Liver (tissue), 9 donors: Measurements from ENCODE around the gene FUOM. TPM values are rescaled to one million over a fixed set of nuclear protein-coding genes. Genes with fewer than 3 reads are reported as not detected.

Experiments
- DNase-seq: peaks from one replicate; pipeline ENCODE4 v3.0.0-alpha.2; 2017; ENCODE audit warnings: low spot score
- H3K27ac ChIP-seq, 2 donors: one replicate each; pipeline ENCODE4 v1.7.0; 2013; ENCODE audit warnings: inconsistent platforms in 2 of 2, low read length in 2 of 2, control low read depth in 1 of 2, low read depth in 1 of 2, mild to moderate bottlenecking in 1 of 2
- H3K27me3 ChIP-seq, 4 donors: one replicate each; pipeline versions ENCODE4 v1.6.1 to v1.7.0; 2013; ENCODE audit warnings: low read length in 3 of 4, inconsistent platforms in 1 of 4, mild to moderate bottlenecking in 1 of 4, moderate library complexity in 1 of 4; ENCODE audit not compliant: control insufficient read depth in 4 of 4, insufficient read depth in 4 of 4
- H3K36me3 ChIP-seq, 4 donors: one replicate each; pipeline versions ENCODE4 v1.6.1 to v1.7.0; 2013; ENCODE audit warnings: low read length in 3 of 4, mild to moderate bottlenecking in 3 of 4, low read depth in 1 of 4, moderate library complexity in 1 of 4; ENCODE audit not compliant: control insufficient read depth in 4 of 4, insufficient read depth in 3 of 4
- H3K4me1 ChIP-seq, 4 donors: one replicate each; pipeline versions ENCODE4 v1.6.1 to v1.7.0; 2013; ENCODE audit warnings: low read length in 3 of 4, mild to moderate bottlenecking in 3 of 4, moderate library complexity in 1 of 4; ENCODE audit not compliant: control insufficient read depth in 4 of 4, insufficient read depth in 4 of 4
- H3K4me3 ChIP-seq, 3 donors: one replicate each; pipeline versions ENCODE4 v1.6.1 to v1.7.0; 2013; ENCODE audit warnings: low read length in 3 of 3, control low read depth in 1 of 3, low read depth in 1 of 3, mild to moderate bottlenecking in 1 of 3
- H3K9ac ChIP-seq, 2 donors: one replicate each; pipeline ENCODE4 v1.7.0; 2013; ENCODE audit warnings: low read length in 2 of 2, mild to moderate bottlenecking in 2 of 2, moderate library complexity in 2 of 2, control low read depth in 1 of 2, low read depth in 1 of 2
- H3K9me3 ChIP-seq, 4 donors: one replicate each; pipeline versions ENCODE4 v1.6.1 to v1.7.0; 2013; ENCODE audit warnings: low read length in 3 of 4; ENCODE audit not compliant: control insufficient read depth in 4 of 4
- FOXA2 ChIP-seq: IDR thresholded peaks from 2 replicates; pipeline ENCODE4 v1.6.1; 2016; ENCODE audit warnings: antibody characterized with exemption
- GABPA ChIP-seq, 2 donors: IDR thresholded peaks in 1 of 2; conservative IDR thresholded peaks in 1 of 2; 2 replicates each; pipeline ENCODE4 v1.6.1; 2016; ENCODE audit warnings: antibody characterized with exemption in 2 of 2, mild to moderate bottlenecking in 1 of 2, moderate library complexity in 1 of 2
- HNF4A ChIP-seq, 2 donors: conservative IDR thresholded peaks; 2 replicates each; pipeline ENCODE4 v1.6.1; 2016; ENCODE audit warnings: antibody characterized with exemption in 2 of 2, mild to moderate bottlenecking in 2 of 2
- HNF4G ChIP-seq: IDR thresholded peaks from 2 replicates; pipeline ENCODE4 v1.6.1; 2016; ENCODE audit warnings: antibody characterized with exemption
- JUND ChIP-seq, 2 donors: IDR thresholded peaks; 2 replicates each; pipeline ENCODE4 v1.6.1; 2016; ENCODE audit warnings: antibody characterized with exemption in 2 of 2
- NR2F2 ChIP-seq: IDR thresholded peaks from 2 replicates; pipeline ENCODE4 v1.6.1; 2016; ENCODE audit warnings: antibody characterized with exemption
- RXRA ChIP-seq, 2 donors: IDR thresholded peaks; 2 replicates each; pipeline ENCODE4 v1.6.1; 2017 to 2018; ENCODE audit warnings: antibody characterized with exemption in 2 of 2, mild to moderate bottlenecking in 1 of 2
- TAF1 ChIP-seq: conservative IDR thresholded peaks from 2 replicates; pipeline ENCODE4 v1.6.1; 2016; ENCODE audit warnings: antibody characterized with exemption, mild to moderate bottlenecking
- YY1 ChIP-seq: IDR thresholded peaks from 2 replicates; pipeline ENCODE4 v1.6.1; 2016; ENCODE audit warnings: antibody characterized with exemption, mild to moderate bottlenecking
- whole genome bisulfite sequencing: extraction: QIAGEN DNeasy Blood & Tissue Kit; methylation state at CpG from one replicate; pipeline ENCODE4 v1.1.7; 2013; 5-methylcytosine and 5-hydroxymethylcytosine counted together
- polyA plus RNA-seq, 2 donors: library from polyadenylated mRNA; stranded (reverse) in 1 of 2; unstranded in 1 of 2; fragments of 200-250 nt in 1 of 2; fragments of >200 nt in 1 of 2; fragmentation: Nextera tagmentation in 1 of 2; extraction: Ambion mirVana in 1 of 2; gene quantifications; one replicate each; pipeline versions ENCODE4 v1.2.1 to v1.2.3, GENCODE V29; 2013 to 2015
- total RNA-seq, 2 donors: library from RNA; depleted of rRNA; stranded (reverse); fragments of >200 nt; gene quantifications; one replicate each; pipeline ENCODE4 v1.2.3, GENCODE V29; 2014
- TF ChIP-seq, protein P1 (sequence below): fragments of 150-350 bp; IDR thresholded peaks from 2 replicates; pipeline ENCODE4 v1.5.1; 2017; ENCODE audit warnings: improper control_type of control experiment, low read depth, low read length; ENCODE audit not compliant: missing input control
- TF ChIP-seq, protein P2 (sequence below): IDR thresholded peaks from 2 replicates; pipeline ENCODE4 v1.6.1; 2016; ENCODE audit warnings: antibody characterized with exemption
- TF ChIP-seq, protein P3 (sequence below): IDR thresholded peaks from 2 replicates; pipeline ENCODE4 v1.6.1; 2016; ENCODE audit warnings: antibody characterized with exemption
- TF ChIP-seq, protein P4 (sequence below): IDR thresholded peaks from 2 replicates; pipeline ENCODE4 v1.6.1; 2016; ENCODE audit warnings: antibody characterized with exemption, mild to moderate bottlenecking
- TF ChIP-seq, protein P5 (sequence below): IDR thresholded peaks from 2 replicates; pipeline ENCODE4 v1.6.1; 2016; ENCODE audit warnings: antibody characterized with exemption
- donor health status: healthy.
- donor health status: healthy.
- donor health status: healthy.
- donor health status: healthy.
- donor health status: healthy.

FUOM gene
- total and polyA plus RNA-seq, 4 donors = 24.3 to 194 (median 96.0) TPM

DNA sequence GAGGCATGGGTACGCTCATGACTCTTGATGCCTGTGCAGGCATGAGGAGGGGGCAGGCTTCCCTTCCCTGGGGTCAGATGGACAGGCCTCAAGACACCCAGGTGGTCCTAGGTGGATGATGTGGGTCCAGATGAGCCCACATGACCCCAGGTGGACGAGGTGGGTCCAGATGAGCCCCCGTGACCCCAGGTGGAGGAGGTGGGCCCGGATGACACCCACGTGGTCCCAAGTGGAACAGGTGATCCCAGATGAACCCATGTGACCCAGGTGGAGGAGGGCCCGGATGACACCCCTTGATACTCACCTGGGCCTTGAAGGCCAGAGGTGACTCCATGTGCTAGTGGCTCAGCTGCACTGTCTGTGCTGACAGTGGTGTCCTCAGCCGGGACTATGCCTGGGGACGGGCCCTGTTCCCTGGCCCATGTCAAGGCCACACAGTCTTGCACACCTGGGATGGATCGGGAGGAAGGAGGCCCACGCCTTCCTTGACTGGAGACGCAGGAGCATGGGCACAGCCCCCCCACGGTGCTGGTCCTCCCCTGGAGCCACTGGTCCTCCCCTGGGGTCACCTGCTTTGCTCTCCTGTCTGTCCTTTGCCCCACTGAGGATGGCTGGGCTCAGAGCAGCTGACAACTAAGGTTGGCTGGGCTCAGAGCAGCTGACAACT, 7.4 kb downstream of the FUOM start:
- Histone ChIP-seq H3K27me3 (no peaks in the 10 kb centered on the region), H3K9me3 (no peaks in the 10 kb centered on the region), H3K4me1 (peaks cover 24 to 84% (median 71%) of the 10 kb centered on the region in 4 donors), H3K9ac (no peak overlapping the region), H3K36me3 (peaks cover 0 to 2% (median 0%) of the 10 kb centered on the region in 4 donors), H3K4me3 (no peak overlapping the region), H3K27ac (peak overlapping the region; percentile 60 to 73)
- no peak for DNase-seq
- 47% methylated on average over 12 of the region's 12 CpGs for WGBS
- TF ChIP-seq RXRA (IDR thresholded peaks at IDR 0.05) (peak in 1 of 2 donors; percentile 84), NR2F2 (no peak)

DNA sequence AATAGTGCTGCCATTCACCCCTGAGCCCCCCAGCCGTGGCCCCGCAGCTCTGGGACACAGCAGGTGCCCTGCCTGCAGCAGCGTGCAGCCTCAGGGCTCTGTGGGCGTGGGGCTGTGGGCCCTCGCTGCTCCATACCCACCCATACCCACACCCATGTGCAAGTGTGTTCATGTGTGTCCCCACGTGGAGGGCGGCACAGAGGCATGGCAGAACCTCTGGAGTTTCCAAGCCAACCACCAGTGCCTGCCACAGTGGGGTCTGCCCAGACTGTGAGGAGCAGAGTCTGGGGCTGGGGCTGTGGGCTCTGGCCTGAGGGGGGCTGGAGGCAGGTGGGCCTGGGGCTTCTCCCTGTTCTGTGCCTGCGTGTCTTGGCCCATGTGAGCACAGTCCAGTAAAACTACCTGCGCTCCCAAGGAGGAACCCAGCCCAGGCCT, 8.2 kb downstream of the FUOM start:
- 82% methylated on average over 9 of the region's 9 CpGs for WGBS
- Histone ChIP-seq H3K4me3 (no peak overlapping the region), H3K4me1 (peaks cover 24 to 76% (median 62%) of the 10 kb centered on the region in 4 donors), H3K9ac (no peak overlapping the region), H3K9me3 (no peaks in the 10 kb centered on the region), H3K27ac (peak overlapping the region in 1 of 2 donors; percentile 60), H3K27me3 (no peaks in the 10 kb centered on the region), H3K36me3 (no peaks in the 10 kb centered on the region)
- no peak for TF ChIP-seq HNF4A (conservative IDR thresholded peaks at IDR 0.05)
- TF ChIP-seq YY1 = no peak
- no peak for TF ChIP-seq RXRA (IDR thresholded peaks at IDR 0.05)
- TF ChIP-seq TAF1 = no peak
- TF ChIP-seq JUND (IDR thresholded peaks at IDR 0.05) = no peak
- no peak for TF ChIP-seq HNF4G
- TF ChIP-seq, protein P1, sequence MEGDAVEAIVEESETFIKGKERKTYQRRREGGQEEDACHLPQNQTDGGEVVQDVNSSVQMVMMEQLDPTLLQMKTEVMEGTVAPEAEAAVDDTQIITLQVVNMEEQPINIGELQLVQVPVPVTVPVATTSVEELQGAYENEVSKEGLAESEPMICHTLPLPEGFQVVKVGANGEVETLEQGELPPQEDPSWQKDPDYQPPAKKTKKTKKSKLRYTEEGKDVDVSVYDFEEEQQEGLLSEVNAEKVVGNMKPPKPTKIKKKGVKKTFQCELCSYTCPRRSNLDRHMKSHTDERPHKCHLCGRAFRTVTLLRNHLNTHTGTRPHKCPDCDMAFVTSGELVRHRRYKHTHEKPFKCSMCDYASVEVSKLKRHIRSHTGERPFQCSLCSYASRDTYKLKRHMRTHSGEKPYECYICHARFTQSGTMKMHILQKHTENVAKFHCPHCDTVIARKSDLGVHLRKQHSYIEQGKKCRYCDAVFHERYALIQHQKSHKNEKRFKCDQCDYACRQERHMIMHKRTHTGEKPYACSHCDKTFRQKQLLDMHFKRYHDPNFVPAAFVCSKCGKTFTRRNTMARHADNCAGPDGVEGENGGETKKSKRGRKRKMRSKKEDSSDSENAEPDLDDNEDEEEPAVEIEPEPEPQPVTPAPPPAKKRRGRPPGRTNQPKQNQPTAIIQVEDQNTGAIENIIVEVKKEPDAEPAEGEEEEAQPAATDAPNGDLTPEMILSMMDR = no peak
- TF ChIP-seq GABPA (IDR thresholded peaks at IDR 0.05 in 1 of 2, conservative IDR thresholded peaks at IDR 0.05 in 1 of 2) = no peak
- TF ChIP-seq, protein P2, sequence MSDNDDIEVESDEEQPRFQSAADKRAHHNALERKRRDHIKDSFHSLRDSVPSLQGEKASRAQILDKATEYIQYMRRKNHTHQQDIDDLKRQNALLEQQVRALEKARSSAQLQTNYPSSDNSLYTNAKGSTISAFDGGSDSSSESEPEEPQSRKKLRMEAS = no peak
- TF ChIP-seq NR2F2 = no peak
- TF ChIP-seq, protein P3, sequence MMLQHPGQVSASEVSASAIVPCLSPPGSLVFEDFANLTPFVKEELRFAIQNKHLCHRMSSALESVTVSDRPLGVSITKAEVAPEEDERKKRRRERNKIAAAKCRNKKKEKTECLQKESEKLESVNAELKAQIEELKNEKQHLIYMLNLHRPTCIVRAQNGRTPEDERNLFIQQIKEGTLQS = no peak
- TF ChIP-seq FOXA2 = no peak
- DNase-seq = no peak

DNA sequence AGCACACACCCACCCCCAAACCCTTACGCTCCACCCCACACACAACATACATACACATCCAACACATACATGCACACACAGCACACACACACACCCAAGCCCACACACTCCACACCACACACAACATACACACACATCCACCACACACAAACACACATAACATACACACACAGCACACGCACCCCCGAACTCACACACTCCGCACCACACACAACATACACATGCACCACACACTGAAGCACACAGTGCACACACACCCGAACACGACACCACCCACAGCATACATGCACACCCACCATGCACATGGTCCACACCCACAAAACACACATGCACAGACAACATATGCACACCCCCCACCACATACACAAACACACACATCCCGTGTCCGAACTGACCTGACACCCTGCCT, 8.7 kb downstream of the FUOM start:
- Histone ChIP-seq H3K4me3 (no peak overlapping the region), H3K4me1 (peaks cover 24 to 71% (median 58%) of the 10 kb centered on the region in 4 donors), H3K36me3 (no peaks in the 10 kb centered on the region), H3K9ac (no peak overlapping the region), H3K27me3 (no peaks in the 10 kb centered on the region), H3K27ac (no peak overlapping the region), H3K9me3 (no peaks in the 10 kb centered on the region)
- 81% methylated on average over 8 of the region's 8 CpGs for WGBS
- DNase-seq = no peak
- no peak for TF ChIP-seq GABPA (IDR thresholded peaks at IDR 0.05 in 1 of 2, conservative IDR thresholded peaks at IDR 0.05 in 1 of 2)
- TF ChIP-seq JUND (IDR thresholded peaks at IDR 0.05) = no peak
- TF ChIP-seq RXRA (IDR thresholded peaks at IDR 0.05) = no peak
- TF ChIP-seq, protein P4, sequence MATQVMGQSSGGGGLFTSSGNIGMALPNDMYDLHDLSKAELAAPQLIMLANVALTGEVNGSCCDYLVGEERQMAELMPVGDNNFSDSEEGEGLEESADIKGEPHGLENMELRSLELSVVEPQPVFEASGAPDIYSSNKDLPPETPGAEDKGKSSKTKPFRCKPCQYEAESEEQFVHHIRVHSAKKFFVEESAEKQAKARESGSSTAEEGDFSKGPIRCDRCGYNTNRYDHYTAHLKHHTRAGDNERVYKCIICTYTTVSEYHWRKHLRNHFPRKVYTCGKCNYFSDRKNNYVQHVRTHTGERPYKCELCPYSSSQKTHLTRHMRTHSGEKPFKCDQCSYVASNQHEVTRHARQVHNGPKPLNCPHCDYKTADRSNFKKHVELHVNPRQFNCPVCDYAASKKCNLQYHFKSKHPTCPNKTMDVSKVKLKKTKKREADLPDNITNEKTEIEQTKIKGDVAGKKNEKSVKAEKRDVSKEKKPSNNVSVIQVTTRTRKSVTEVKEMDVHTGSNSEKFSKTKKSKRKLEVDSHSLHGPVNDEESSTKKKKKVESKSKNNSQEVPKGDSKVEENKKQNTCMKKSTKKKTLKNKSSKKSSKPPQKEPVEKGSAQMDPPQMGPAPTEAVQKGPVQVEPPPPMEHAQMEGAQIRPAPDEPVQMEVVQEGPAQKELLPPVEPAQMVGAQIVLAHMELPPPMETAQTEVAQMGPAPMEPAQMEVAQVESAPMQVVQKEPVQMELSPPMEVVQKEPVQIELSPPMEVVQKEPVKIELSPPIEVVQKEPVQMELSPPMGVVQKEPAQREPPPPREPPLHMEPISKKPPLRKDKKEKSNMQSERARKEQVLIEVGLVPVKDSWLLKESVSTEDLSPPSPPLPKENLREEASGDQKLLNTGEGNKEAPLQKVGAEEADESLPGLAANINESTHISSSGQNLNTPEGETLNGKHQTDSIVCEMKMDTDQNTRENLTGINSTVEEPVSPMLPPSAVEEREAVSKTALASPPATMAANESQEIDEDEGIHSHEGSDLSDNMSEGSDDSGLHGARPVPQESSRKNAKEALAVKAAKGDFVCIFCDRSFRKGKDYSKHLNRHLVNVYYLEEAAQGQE = no peak
- TF ChIP-seq, protein P1 = no peak
- TF ChIP-seq, protein P5, sequence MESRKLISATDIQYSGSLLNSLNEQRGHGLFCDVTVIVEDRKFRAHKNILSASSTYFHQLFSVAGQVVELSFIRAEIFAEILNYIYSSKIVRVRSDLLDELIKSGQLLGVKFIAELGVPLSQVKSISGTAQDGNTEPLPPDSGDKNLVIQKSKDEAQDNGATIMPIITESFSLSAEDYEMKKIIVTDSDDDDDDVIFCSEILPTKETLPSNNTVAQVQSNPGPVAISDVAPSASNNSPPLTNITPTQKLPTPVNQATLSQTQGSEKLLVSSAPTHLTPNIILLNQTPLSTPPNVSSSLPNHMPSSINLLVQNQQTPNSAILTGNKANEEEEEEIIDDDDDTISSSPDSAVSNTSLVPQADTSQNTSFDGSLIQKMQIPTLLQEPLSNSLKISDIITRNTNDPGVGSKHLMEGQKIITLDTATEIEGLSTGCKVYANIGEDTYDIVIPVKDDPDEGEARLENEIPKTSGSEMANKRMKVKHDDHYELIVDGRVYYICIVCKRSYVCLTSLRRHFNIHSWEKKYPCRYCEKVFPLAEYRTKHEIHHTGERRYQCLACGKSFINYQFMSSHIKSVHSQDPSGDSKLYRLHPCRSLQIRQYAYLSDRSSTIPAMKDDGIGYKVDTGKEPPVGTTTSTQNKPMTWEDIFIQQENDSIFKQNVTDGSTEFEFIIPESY = no peak
- no peak for TF ChIP-seq NR2F2
- no peak for TF ChIP-seq FOXA2
- no peak for TF ChIP-seq HNF4G
- TF ChIP-seq, protein P2 = no peak
- no peak for TF ChIP-seq HNF4A (conservative IDR thresholded peaks at IDR 0.05)
- no peak for TF ChIP-seq YY1
- TF ChIP-seq TAF1 = no peak
